ENCODE results near the gene MAP4K1. TPM values are rescaled to one million over a fixed set of nuclear protein-coding genes. Genes with fewer than 3 reads are reported as not detected.
A peak's percentile ranks its signal among the peaks of the same experiment; 100 is the strongest.
"Not testable (repeated sequence)": the region's sequence is repeated elsewhere in the genome, so short reads cannot be mapped to it uniquely, and the experiment has no call there.

Gene MAP4K1
- total RNA-seq, 1 donor, result 0.72 TPM

DNA sequence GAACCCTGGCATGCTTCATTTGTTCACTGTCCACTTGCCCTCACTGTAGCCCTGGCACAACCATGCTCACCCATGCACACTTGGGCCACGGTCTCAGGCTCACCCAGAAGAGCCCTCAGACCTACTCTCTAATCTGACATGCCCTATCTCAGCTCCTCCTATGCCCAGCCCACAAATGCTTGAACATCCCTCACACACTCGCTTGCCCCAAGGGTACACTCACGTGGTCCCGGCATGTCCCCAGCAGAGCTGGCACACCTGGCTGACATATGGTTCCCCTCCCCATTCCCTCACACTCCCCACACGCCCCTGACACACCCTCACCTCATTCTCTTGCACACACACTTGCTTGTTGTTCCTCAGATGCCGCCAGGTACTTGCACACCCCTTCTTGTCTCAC lies 55.7 kb downstream of the MAP4K1 start:
- TF ChIP-seq, protein P1, sequence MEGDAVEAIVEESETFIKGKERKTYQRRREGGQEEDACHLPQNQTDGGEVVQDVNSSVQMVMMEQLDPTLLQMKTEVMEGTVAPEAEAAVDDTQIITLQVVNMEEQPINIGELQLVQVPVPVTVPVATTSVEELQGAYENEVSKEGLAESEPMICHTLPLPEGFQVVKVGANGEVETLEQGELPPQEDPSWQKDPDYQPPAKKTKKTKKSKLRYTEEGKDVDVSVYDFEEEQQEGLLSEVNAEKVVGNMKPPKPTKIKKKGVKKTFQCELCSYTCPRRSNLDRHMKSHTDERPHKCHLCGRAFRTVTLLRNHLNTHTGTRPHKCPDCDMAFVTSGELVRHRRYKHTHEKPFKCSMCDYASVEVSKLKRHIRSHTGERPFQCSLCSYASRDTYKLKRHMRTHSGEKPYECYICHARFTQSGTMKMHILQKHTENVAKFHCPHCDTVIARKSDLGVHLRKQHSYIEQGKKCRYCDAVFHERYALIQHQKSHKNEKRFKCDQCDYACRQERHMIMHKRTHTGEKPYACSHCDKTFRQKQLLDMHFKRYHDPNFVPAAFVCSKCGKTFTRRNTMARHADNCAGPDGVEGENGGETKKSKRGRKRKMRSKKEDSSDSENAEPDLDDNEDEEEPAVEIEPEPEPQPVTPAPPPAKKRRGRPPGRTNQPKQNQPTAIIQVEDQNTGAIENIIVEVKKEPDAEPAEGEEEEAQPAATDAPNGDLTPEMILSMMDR (IDR thresholded peaks at IDR 0.05; ENCODE audit: extremely low read depth, low read depth, low read length), result no peak
- no peak overlapping the region for H3K27ac ChIP-seq (ENCODE audit: low read depth, low read length)
- H3K4me2 ChIP-seq (ENCODE audit: insufficient read depth, low read length), result no peak overlapping the region
- DNase-seq (ENCODE audit: insufficient read length, low spot score, missing footprints), result peak; percentile 64
- no peaks in the 10 kb centered on the region for H4K20me1 ChIP-seq (ENCODE audit: insufficient read depth, low read length)
- H3K4me1 ChIP-seq (ENCODE audit: insufficient read depth, low read length), result no peaks in the 10 kb centered on the region
- H3K79me2 ChIP-seq (ENCODE audit: insufficient read depth, low read length), result no peaks in the 10 kb centered on the region
- no peaks in the 10 kb centered on the region for H3K36me3 ChIP-seq (ENCODE audit: insufficient read depth, low read length)
- H3K9me3 ChIP-seq (ENCODE audit: low read depth, low read length), result no peaks in the 10 kb centered on the region
- H3K4me3 ChIP-seq (ENCODE audit: insufficient read depth, low read length), result no peak overlapping the region
- H3K27me3 ChIP-seq (ENCODE audit: insufficient read depth, low read length), result peaks cover 10% of the 10 kb centered on the region
- no peak overlapping the region for H2AFZ ChIP-seq (ENCODE audit: low read length)

DNA sequence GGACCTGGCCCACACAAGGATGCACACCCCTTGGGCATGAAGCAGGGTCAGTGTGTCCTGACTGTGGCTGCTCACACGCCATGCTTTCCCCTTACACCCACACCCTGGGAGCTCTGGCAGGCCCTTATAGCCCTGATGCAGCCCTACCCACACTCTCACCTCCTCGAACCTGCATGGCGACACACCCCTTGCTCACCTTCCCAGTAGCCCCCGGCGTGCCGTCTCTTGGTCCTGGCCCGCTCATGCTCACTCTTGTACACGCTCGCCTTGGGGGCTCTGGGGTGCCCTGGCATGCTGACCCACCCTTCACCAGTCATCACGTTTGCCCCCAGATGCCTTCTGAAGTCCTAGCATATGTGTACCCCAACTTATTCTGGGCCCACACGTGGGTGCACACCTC lies 56.1 kb downstream of the MAP4K1 start:
- H3K27ac ChIP-seq (ENCODE audit: low read depth, low read length), result no peak overlapping the region
- H3K4me2 ChIP-seq (ENCODE audit: insufficient read depth, low read length), result no peak overlapping the region
- H4K20me1 ChIP-seq (ENCODE audit: insufficient read depth, low read length), result no peaks in the 10 kb centered on the region
- peak; percentile 51 for DNase-seq (ENCODE audit: insufficient read length, low spot score, missing footprints)
- no peaks in the 10 kb centered on the region for H3K79me2 ChIP-seq (ENCODE audit: insufficient read depth, low read length)
- no peaks in the 10 kb centered on the region for H3K9me3 ChIP-seq (ENCODE audit: low read depth, low read length)
- H3K27me3 ChIP-seq (ENCODE audit: insufficient read depth, low read length), result peaks cover 10% of the 10 kb centered on the region
- H3K4me1 ChIP-seq (ENCODE audit: insufficient read depth, low read length), result no peaks in the 10 kb centered on the region
- TF ChIP-seq, protein P1 (IDR thresholded peaks at IDR 0.05; ENCODE audit: extremely low read depth, low read depth, low read length), result no peak
- no peak overlapping the region for H3K4me3 ChIP-seq (ENCODE audit: insufficient read depth, low read length)
- no peaks in the 10 kb centered on the region for H3K36me3 ChIP-seq (ENCODE audit: insufficient read depth, low read length)
- H2AFZ ChIP-seq (ENCODE audit: low read length), result no peak overlapping the region

DNA sequence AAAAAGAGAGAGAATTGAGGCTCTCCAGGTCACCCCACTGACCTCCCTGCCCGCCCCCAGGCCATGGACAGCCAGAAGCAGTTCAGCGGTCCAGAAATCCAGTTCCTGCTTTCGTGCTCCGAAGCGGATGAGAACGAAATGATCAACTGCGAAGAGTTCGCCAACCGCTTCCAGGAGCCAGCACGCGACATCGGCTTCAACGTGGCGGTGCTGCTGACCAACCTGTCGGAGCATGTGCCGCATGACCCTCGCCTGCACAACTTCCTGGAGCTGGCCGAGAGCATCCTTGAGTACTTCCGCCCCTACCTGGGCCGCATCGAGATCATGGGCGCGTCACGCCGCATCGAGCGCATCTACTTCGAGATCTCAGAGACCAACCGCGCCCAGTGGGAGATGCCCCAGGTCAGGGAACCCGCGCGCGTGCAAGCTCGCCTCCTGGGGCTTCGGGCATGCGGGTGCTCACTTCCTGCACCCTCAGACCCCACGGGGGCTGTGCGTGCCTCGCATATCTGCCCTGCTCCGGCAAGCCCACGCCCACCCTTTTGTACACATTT lies 56.6 kb downstream of the MAP4K1 start:
- no peaks in the 10 kb centered on the region for H4K20me1 ChIP-seq (ENCODE audit: insufficient read depth, low read length)
- no peak overlapping the region for H3K4me3 ChIP-seq (ENCODE audit: insufficient read depth, low read length)
- no peak overlapping the region for H3K27ac ChIP-seq (ENCODE audit: low read depth, low read length)
- no peak overlapping the region for H3K4me2 ChIP-seq (ENCODE audit: insufficient read depth, low read length)
- no peaks in the 10 kb centered on the region for H3K36me3 ChIP-seq (ENCODE audit: insufficient read depth, low read length)
- no peaks in the 10 kb centered on the region for H3K4me1 ChIP-seq (ENCODE audit: insufficient read depth, low read length)
- peaks cover 10% of the 10 kb centered on the region for H3K27me3 ChIP-seq (ENCODE audit: insufficient read depth, low read length)
- no peak overlapping the region for H2AFZ ChIP-seq (ENCODE audit: low read length)
- DNase-seq (ENCODE audit: insufficient read length, low spot score, missing footprints), result no peak
- H3K9me3 ChIP-seq (ENCODE audit: low read depth, low read length), result no peaks in the 10 kb centered on the region
- no peaks in the 10 kb centered on the region for H3K79me2 ChIP-seq (ENCODE audit: insufficient read depth, low read length)
- TF ChIP-seq, protein P1 (IDR thresholded peaks at IDR 0.05; ENCODE audit: extremely low read depth, low read depth, low read length), result no peak

- Histone ChIP-seq H3K4me1 (ENCODE audit: insufficient read depth, low read length) (no peaks in the 10 kb centered on the region), H3K4me2 (ENCODE audit: insufficient read depth, low read length) (no peak overlapping the region), H3K27ac (ENCODE audit: low read depth, low read length) (no peak overlapping the region), H3K36me3 (ENCODE audit: insufficient read depth, low read length) (no peaks in the 10 kb centered on the region), H2AFZ (ENCODE audit: low read length) (no peak overlapping the region), H4K20me1 (ENCODE audit: insufficient read depth, low read length) (no peaks in the 10 kb centered on the region), H3K9me3 (ENCODE audit: low read depth, low read length) (no peaks in the 10 kb centered on the region), H3K27me3 (ENCODE audit: insufficient read depth, low read length) (peaks cover 4% of the 10 kb centered on the region), H3K4me3 (ENCODE audit: insufficient read depth, low read length) (no peak overlapping the region), H3K79me2 (ENCODE audit: insufficient read depth, low read length) (no peaks in the 10 kb centered on the region)
- DNase-seq (ENCODE audit: insufficient read length, low spot score, missing footprints), result peak; percentile 53
- TF ChIP-seq, protein P1 (IDR thresholded peaks at IDR 0.05; ENCODE audit: extremely low read depth, low read depth, low read length), result no peak
These were observed 58.0 kb downstream of the MAP4K1 start for GRCh38 chr19:38559428-38560401.

DNA sequence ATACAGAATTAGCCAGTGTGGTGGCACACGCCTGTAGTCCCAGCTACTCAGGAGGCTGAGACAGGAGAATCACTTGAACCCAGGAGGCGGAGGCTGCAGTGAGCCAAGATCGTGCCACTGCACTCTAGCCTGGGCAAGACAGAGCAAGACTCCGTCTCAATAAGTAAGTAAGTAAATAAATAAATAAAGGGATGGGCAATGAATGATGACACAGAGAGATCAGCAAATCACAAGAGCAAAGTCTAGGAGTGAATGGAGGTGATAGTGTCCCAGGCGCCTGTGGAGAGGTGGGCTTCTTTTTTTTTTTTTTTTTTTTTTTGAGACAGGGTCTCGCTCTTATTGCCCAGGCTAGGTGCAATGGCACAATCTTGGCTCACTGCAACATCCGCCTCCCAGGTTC lies 58.8 kb downstream of the MAP4K1 start:
- not testable (repeated sequence) for DNase-seq (ENCODE audit: insufficient read length, low spot score, missing footprints); H3K9me3 ChIP-seq (ENCODE audit: low read depth, low read length)

More for the DNA sequence above, 58.8 kb downstream of the MAP4K1 start:
- not testable (repeated sequence) for H3K27ac ChIP-seq (ENCODE audit: low read depth, low read length); H3K36me3 ChIP-seq (ENCODE audit: insufficient read depth, low read length); H3K79me2 ChIP-seq (ENCODE audit: insufficient read depth, low read length); H3K27me3 ChIP-seq (ENCODE audit: insufficient read depth, low read length); H2AFZ ChIP-seq (ENCODE audit: low read length); H3K4me2 ChIP-seq (ENCODE audit: insufficient read depth, low read length); H3K4me3 ChIP-seq (ENCODE audit: insufficient read depth, low read length); H4K20me1 ChIP-seq (ENCODE audit: insufficient read depth, low read length); H3K4me1 ChIP-seq (ENCODE audit: insufficient read depth, low read length)

Data from osteoblast (primary cell).